ENCODE data around the gene SSH2.
"Not testable (repeated sequence)": the region's sequence is repeated elsewhere in the genome, so short reads cannot be mapped to it uniquely, and the experiment has no call there.

Gene SSH2

DNA sequence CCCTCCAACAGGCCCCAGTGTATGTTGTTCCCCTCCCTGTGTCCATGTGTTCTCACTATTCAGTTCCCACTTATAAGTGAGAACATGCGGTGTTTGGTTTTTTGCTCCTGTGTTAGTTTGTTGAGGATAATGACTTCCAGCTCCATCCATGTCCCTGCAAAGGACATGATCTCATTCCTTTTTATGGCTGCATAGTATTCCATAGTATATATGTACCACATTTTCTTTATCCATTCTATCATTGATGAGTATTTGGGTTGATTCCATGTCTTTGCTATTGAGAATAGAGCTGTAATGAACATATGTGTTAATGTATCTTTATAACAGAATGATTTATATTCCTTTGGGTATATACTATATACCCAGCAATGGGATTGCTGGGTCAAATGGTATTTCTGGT lies 27.5 kb upstream of the SSH2 start:
- not testable (repeated sequence) for ATAC-seq
- peak; percentile 69 for TF ChIP-seq ZNF8 (CRISPR knock-in tag; IDR thresholded peaks at IDR 0.05)

DNA sequence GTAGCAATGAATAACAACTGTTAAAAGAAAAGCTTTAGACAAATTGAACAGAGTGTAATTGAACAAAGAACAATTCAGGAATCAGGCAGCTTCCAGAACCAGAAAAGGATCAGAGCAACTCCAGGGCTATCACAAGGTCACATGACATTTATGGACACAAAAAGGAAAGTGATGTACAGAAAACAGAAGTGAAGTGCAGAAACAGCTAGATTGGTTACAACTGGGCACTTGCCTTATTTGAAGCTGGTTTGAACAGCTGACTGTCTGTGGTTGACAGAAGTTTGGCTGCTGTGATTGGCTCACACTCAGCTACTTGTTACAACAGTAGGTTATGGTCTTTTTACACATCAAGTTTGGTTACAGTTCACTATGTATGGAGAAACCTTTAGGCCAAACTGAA lies 26.2 kb upstream of the SSH2 start:
- TF ChIP-seq PPARA (CRISPR knock-in tag; IDR thresholded peaks at IDR 0.05; ENCODE audit: borderline replicate concordance), result no peak
- ATAC-seq, result no peak

DNA sequence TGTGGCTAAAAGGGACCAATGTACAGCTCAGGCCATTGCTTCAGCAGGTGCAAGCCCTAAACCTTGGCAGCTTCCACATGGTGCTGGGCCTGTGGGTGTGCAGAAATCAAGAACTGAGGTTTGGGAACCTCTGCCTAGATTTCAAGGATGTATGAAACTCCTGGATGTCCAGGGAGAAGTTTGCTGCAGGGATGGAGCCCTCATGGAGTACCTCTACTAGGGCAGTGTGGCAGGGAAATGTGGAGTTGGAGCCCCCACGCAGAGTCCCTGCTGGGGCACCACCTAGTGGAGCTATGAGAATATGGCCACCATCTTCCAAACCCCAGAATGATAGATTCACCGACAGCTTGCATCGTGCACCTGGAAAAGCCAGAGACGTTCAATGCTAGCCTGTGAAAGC lies 24.4 kb upstream of the SSH2 start:
- no peak for ATAC-seq
- no peak for TF ChIP-seq ESRRG (CRISPR knock-in tag; IDR thresholded peaks at IDR 0.05)
- no peak for TF ChIP-seq ARNTL (CRISPR knock-in tag; IDR thresholded peaks at IDR 0.05; ENCODE audit: borderline replicate concordance, low read depth)
- no peak for TF ChIP-seq GLIS3 (CRISPR knock-in tag; IDR thresholded peaks at IDR 0.05)
- TF ChIP-seq OSR1 (CRISPR knock-in tag; IDR thresholded peaks at IDR 0.05), result no peak
- TF ChIP-seq ZNF8 (CRISPR knock-in tag; IDR thresholded peaks at IDR 0.05), result no peak
- no peak for TF ChIP-seq ZNF70 (CRISPR knock-in tag; IDR thresholded peaks at IDR 0.05)
- TF ChIP-seq, protein P1, sequence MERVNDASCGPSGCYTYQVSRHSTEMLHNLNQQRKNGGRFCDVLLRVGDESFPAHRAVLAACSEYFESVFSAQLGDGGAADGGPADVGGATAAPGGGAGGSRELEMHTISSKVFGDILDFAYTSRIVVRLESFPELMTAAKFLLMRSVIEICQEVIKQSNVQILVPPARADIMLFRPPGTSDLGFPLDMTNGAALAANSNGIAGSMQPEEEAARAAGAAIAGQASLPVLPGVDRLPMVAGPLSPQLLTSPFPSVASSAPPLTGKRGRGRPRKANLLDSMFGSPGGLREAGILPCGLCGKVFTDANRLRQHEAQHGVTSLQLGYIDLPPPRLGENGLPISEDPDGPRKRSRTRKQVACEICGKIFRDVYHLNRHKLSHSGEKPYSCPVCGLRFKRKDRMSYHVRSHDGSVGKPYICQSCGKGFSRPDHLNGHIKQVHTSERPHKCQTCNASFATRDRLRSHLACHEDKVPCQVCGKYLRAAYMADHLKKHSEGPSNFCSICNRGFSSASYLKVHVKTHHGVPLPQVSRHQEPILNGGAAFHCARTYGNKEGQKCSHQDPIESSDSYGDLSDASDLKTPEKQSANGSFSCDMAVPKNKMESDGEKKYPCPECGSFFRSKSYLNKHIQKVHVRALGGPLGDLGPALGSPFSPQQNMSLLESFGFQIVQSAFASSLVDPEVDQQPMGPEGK (CRISPR knock-in tag; IDR thresholded peaks at IDR 0.05; ENCODE audit: borderline replicate concordance), result no peak
- no peak for TF ChIP-seq ISL1 (CRISPR knock-in tag; IDR thresholded peaks at IDR 0.05)
- TF ChIP-seq, protein P2, sequence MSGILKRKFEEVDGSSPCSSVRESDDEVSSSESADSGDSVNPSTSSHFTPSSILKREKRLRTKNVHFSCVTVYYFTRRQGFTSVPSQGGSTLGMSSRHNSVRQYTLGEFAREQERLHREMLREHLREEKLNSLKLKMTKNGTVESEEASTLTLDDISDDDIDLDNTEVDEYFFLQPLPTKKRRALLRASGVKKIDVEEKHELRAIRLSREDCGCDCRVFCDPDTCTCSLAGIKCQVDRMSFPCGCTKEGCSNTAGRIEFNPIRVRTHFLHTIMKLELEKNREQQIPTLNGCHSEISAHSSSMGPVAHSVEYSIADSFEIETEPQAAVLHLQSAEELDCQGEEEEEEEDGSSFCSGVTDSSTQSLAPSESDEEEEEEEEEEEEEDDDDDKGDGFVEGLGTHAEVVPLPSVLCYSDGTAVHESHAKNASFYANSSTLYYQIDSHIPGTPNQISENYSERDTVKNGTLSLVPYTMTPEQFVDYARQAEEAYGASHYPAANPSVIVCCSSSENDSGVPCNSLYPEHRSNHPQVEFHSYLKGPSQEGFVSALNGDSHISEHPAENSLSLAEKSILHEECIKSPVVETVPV (CRISPR knock-in tag; IDR thresholded peaks at IDR 0.05), result no peak
- TF ChIP-seq, protein P3, sequence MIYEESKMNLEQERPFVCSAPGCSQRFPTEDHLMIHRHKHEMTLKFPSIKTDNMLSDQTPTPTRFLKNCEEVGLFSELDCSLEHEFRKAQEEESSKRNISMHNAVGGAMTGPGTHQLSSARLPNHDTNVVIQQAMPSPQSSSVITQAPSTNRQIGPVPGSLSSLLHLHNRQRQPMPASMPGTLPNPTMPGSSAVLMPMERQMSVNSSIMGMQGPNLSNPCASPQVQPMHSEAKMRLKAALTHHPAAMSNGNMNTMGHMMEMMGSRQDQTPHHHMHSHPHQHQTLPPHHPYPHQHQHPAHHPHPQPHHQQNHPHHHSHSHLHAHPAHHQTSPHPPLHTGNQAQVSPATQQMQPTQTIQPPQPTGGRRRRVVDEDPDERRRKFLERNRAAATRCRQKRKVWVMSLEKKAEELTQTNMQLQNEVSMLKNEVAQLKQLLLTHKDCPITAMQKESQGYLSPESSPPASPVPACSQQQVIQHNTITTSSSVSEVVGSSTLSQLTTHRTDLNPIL (CRISPR knock-in tag; IDR thresholded peaks at IDR 0.05; ENCODE audit: low read depth), result no peak
- no peak for TF ChIP-seq RARB (CRISPR knock-in tag; IDR thresholded peaks at IDR 0.05)

DNA sequence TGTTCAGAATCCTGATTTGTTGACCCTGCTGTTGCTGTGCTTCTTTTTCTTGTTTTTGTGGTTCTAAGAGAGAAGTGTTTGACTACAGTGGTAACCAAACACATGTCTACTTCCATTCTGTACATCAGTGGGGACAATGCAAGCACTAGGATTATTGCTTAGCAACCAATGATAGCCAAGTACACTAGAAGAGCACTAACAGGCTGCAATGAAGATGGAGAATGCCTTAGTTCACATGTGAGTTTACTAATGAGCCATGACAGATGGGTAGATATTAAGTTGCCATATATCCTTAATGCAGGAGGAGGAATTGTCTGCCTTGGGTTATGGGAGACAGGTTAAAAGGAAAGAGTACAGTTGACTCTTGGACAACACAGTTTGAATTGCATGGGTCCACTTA lies 19.7 kb upstream of the SSH2 start:
- ATAC-seq, result peak; percentile 55; the same call in 2 of the 3 replicates
- TF ChIP-seq, protein P3 (CRISPR knock-in tag; IDR thresholded peaks at IDR 0.05; ENCODE audit: low read depth), result no peak
- TF ChIP-seq ZNF70 (CRISPR knock-in tag; IDR thresholded peaks at IDR 0.05), result peak; percentile 61; the same call in 1 of the 2 replicates

DNA sequence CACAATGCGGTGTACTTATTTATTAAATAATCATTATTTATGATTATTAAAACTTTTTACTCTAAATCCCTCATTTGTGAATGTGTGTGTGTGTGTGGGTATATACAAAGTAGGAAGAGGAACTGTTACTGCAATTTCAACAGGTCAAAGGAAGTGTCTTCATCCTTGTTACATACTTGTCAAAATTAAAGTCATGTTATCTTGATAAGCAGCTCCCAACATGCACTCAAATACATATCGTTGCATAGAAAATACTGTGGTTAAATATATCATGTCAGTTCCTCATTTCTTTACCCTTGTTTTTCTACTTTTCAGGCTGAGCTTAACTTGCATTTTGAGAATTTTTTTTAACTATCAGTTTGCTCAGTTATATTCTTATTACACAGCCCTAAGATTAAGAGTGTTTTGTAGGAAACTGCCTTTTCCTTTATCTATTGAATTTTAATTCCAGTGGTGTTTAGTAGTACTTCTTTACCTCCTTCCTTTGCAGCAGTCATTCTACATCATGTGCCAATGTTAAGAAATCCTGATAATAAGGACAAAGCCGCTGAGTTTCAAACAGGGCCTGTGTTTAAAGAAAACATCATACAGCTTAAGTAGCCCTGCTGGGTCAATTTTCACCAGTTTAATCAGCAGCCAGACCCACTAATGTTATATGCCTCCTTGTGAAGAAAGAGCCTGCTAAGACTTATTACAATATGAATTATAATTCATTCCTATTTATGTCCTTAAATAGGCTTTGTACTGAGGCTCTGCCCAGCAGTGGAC lies 18.6 kb upstream of the SSH2 start:
- no peak for ATAC-seq
- TF ChIP-seq OSR1 (CRISPR knock-in tag; IDR thresholded peaks at IDR 0.05) (no peak), TCF4 (CRISPR knock-in tag; IDR thresholded peaks at IDR 0.05; ENCODE audit: borderline replicate concordance) (no peak), GLIS3 (CRISPR knock-in tag; IDR thresholded peaks at IDR 0.05) (no peak)
- TF ChIP-seq, protein P4, sequence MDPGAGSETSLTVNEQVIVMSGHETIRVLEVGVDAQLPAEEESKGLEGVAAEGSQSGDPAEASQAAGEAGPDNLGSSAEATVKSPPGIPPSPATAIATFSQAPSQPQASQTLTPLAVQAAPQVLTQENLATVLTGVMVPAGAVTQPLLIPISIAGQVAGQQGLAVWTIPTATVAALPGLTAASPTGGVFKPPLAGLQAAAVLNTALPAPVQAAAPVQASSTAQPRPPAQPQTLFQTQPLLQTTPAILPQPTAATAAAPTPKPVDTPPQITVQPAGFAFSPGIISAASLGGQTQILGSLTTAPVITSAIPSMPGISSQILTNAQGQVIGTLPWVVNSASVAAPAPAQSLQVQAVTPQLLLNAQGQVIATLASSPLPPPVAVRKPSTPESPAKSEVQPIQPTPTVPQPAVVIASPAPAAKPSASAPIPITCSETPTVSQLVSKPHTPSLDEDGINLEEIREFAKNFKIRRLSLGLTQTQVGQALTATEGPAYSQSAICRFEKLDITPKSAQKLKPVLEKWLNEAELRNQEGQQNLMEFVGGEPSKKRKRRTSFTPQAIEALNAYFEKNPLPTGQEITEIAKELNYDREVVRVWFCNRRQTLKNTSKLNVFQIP (CRISPR knock-in tag; IDR thresholded peaks at IDR 0.05; ENCODE audit: borderline replicate concordance, low read depth), result no peak
- TF ChIP-seq, protein P1 (CRISPR knock-in tag; IDR thresholded peaks at IDR 0.05; ENCODE audit: borderline replicate concordance), result no peak
